Measurements from ENCODE around the gene VWA2.

Gene VWA2, protein sequence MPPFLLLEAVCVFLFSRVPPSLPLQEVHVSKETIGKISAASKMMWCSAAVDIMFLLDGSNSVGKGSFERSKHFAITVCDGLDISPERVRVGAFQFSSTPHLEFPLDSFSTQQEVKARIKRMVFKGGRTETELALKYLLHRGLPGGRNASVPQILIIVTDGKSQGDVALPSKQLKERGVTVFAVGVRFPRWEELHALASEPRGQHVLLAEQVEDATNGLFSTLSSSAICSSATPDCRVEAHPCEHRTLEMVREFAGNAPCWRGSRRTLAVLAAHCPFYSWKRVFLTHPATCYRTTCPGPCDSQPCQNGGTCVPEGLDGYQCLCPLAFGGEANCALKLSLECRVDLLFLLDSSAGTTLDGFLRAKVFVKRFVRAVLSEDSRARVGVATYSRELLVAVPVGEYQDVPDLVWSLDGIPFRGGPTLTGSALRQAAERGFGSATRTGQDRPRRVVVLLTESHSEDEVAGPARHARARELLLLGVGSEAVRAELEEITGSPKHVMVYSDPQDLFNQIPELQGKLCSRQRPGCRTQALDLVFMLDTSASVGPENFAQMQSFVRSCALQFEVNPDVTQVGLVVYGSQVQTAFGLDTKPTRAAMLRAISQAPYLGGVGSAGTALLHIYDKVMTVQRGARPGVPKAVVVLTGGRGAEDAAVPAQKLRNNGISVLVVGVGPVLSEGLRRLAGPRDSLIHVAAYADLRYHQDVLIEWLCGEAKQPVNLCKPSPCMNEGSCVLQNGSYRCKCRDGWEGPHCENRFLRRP

DNA sequence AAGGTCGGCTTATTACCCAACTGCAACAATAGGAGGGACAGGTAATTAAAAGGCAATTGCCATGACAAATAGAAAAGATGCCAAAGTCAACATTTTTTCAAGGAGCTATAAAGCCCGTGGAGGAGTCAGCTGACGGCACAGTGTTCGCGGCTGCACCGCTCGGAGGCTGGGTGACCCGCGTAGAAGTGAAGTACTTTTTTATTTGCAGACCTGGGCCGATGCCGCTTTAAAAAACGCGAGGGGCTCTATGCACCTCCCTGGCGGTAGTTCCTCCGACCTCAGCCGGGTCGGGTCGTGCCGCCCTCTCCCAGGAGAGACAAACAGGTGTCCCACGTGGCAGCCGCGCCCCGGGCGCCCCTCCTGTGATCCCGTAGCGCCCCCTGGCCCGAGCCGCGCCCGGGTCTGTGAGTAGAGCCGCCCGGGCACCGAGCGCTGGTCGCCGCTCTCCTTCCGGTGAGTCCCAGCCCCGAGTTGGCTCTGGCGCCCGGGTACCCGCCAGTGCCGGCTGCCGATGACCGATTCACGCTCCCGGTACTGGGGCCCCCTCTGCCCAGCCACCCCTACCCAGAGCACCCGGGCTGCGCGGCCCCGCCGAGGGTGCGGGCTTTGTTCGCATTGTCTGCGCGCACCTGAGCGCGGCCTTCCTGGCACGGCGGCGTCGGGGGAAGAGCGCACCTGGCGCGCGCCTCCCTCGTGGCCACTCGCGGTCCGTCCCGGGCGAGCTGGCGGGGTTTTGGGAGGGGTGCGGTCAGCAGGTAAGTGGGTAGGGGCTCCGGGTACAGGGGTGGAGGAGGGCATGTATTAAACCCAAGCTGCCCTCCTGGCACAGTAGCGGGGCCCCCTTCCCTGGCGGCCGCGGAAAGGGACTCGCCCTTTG is at the start of gene VWA2:
Gene VWA2, plus strand, starts transcription at position 138 of the 877 bp plus-strand sequence. CDS start 9,460 bp downstream, outside the sequence.
- DNase-seq: peak; percentile 3

DNA sequence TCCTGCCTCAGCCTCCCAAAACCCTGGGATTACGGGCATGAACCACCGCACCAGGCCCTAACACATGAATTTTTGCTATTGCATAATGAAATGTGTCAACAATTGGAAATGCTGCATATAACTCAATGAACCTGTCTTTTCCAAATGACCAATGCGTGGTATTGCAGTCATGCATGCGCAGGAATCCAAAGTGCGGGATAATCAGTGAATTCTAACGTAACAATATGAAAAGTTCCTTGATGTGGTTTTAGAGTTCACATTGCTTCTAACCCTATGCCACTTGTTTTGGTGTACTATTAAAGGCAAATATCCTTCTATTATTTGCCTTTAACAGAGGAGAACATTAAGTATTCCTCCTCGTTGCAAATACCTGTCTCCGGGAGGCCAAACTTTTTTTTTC is 49.4 kb upstream of the VWA2 start:
- no peak for DNase-seq

DNA sequence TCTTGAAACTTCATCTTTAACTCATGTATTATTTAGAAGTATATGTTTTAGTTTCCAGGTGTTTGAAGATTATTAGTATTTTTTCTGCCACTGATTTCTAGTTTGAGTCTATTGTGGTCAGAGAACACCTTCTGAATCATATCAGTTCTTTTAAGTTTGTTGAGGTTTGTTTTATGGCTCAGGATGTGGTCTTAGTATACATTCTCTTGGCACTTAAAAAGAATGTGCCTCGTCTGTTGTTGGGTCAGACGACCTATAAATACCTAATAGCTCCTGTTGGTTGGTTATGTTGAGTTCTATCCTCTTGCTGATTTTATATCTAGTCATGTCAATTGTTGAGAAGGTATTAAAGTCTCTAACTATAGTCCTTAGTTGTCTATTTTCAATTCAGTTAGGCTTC is 44.0 kb upstream of the VWA2 start:
- DNase-seq: no peak

DNA sequence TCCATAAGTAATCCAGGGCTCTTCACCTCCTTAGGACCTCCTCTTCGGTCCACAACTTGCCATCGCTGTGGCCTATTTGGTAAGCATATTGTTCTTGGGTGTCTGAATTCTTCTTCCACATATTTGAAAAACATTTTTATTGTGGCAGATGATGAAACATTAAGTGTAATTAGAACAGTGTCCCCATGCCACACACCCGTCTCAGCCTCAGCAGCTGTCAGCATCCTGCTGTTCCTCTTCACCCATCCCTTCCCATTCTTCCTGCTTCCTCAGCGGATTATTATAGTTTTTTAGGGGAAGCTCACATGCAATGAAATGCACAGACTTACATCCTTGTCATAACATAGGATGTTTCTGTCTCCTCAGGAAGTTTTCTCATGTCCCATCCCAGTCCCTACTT is 39.8 kb upstream of the VWA2 start:
- DNase-seq: no peak

DNA sequence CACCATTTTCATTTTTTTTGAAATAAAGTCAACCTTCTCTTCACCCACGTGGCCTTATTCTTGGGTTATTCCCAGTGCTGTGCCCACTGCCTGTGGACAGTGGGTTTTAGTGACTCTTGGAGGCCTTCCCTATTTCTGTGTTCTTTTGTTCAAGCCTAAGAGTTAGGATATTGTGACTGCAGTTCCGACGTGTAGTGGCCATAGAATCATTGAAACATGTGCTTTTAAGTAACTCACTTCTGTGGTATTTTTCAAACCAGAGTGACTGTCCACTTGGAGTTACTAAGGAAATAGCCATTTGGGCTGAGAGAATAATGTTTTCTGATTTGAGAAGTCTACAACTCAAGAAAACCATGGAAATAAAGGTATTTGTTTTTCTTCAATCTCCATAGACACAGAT is 36.2 kb upstream of the VWA2 start:
- DNase-seq: no peak

DNA sequence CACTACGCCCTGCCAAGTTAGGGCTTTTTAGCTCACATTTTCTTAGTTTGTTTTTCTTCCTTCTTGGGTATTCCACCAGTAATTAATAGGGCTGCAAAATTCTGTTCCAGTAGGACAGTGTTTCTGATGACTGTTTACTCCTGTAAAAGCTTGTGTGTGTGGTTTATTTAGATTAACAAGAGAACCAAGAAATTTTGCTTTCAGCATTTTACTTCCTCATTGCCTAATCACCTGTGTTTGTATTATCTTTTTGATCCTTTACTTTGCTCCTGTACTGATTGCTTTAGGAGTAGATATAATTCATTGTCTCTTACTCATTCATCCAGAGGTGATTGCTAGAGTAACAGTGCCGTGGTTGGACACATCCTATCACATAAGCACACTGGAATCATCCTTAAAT is 32.2 kb upstream of the VWA2 start:
- DNase-seq: no peak

DNA sequence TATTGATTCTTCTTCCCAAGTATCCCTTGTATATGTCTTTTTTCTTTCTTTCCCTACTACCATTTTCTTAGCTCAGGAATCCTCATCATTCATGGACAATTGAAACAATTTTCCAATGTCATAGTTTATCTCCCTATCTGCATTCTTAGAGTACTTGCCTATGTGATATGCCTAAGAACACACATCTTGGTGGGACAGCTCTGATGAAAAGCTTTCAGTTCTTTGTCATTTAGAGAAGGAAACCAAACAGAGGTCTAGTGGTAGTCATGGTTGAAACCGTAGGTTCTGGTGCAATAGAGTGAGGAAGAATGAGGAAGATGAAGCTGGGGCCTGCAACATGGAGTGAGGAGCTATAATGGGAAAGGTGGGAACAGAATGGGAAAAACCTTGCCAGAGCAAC is 31.7 kb upstream of the VWA2 start:
- no peak for DNase-seq

DNA sequence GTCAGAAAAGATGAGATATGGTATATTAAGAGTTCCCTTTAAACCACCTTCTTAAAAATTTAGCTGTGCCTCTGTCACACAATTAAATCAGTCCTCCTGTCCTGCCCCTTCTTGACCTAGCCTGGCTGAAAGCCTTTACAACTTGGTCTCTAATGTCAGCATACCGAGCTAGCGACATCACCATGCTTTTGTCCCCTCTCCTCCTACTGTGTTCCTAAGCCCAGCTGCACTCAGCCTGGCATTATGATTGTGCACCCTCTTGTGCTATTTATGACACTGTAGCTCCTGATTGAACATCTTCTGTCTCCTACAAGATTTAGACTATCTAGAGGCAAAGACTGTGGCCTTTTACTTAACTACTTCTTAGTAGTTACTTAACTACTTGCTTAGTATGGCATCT is 30.7 kb upstream of the VWA2 start:
- DNase-seq: no peak

DNA sequence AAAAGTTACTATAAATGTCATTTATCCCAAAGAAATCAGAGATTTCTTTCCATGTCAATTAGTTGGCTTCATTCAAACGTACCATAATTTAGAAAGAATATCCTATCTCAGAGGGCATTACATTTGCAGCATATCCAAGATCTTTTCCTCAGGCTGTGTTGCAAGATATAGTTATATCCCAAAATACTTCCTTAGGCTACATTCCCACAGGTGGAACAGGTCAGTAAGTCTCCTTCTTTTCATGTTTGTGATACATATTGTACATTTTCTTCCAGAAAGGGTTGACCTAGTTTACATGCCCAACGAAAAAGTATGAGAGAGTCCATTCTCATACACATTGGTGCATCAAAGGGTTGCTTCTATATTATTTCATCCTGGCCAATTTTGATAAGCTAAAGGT is 26.9 kb upstream of the VWA2 start:
- DNase-seq: no peak

DNA sequence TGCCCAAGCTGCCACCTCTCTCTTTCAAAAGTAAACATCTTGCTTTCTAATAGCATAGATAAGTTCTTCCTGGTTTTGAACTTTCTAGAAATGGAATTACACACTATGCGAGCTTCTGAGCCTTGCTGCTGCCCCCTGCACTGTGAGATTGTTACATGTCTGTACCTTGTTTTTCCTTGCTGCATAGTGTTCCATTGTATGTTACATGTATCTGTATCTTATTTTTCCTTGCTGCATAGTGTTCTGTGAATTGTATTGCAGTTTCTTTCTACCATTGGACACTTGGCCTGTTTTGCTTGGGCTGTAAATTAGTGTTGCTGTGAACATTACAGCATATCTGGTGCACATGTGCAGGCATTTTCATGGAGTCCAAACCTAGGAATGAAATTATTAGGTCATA is 24.0 kb upstream of the VWA2 start:
- no peak for DNase-seq

DNA sequence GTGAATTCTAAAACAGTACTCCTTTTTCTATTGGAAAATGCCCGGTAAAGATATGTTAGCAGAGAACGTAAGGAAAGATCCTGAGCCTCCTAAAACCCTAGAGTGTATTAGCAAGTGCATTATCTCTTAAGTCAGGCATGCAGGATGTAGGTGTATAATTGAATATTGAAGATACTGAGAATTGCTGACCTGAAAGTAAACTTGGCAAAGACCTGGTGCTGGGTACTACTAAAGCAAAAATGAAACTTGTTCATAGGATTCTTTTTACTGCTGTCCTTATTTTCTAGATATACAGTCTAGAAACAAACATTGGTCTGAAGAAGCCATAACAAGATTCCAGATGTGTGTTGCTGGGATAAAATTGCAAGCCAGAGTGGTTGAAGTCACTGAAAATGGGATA is 18.8 kb upstream of the VWA2 start:
- DNase-seq: no peak

DNA sequence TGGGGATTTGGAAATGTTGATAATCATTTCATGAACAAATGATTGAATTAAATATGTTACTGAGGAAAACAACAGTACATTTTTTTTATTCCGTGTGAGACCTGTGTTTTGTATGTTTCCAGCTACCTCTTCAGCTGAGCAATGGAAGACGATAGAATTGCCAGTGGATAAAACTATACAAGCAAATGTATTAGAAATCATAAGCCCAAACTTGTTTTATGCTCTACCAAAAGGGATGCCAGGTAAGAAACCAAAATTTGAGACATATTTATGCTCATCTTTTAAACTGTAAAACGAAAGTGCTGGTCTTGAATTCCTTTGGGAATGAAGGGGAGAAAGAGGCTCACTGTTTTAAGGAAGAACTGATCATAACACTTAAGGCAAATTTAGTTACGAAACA is 17.8 kb upstream of the VWA2 start:
- no peak for DNase-seq

DNA sequence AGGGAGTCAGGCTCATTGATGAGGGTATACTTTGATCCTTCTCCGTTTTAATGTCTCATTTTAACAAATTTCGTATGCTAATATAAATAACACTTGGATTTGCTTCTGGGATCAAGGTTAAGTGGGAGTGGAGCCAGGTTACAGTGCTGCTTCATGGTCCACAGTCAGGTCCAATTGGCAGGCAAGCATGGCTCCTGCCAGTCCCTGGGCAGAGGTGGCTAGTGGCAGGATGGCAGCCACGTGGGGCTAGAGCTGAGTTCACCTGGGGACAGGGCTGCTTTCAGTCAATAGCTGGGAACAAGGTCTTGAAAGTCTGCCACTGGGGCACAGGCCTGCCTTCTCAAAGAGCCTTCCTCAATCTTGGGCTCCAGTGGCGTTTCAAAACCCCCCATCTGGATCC is 16.0 kb upstream of the VWA2 start:
- DNase-seq: no peak

DNA sequence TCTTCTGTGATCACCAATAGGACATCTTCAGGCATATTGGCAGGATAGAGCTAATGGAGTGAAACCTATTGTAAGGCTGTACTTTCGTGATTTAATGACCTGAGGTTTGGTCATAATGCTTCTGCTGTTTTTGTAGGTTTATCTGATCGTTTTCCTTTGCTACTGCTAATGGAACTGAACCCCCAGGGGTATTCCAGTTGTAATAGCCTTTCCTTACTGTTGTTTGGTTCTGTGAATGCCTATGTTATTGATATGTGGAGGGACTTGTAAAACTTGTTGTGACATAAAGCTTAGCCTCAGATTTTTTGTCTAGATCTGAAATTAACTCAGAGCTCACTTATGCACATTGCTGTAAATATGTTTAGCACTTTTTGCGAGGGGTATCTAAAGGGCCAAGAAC is 10.9 kb upstream of the VWA2 start:
- no peak for DNase-seq

DNA sequence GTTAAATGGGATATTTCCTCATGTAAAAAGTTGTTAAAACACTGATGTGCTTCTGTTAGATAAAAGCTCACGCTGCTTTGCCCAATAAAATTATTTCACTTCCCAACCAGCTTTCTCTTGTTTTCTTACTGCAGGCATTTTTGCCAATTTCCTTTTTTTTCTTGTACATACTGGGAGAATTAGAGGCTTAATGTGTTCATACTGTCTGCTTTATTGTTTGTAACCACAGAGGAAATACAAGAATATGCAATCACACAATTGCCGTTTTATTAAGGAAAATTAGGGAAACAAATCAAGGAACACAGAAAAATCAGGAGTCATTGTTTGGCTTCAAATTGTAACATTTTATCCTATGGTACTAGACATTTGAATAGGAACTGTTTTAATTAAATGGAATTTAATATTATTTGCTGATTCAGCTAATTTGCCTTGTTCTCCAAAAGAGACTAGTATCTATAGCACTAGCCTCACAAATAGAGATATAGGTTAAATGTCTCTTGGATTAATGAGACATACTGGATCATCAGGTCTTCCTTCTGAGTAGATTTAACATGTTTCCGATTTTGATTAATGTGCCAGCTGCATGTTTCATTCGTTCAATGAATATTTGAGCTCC is 6.4 kb upstream of the VWA2 start:
- no peak for DNase-seq

DNA sequence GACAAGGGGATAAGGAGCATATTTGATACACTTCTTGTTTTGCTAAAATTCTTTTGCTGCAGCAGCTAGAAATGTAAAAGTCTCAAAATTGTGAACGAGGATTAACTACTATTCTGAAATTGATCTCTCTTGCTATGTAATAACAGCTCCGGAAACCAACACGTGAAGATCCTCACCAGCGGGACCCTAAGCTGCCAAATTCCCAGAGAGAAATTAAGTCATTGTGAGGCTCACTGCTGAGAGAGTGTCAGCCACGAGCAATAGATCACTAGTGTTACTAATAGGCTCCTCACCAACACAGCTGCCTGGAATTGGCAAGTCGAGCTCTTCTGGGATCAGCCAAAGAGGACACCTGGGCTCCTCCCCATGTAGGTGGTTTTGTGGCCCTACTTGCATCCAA is 5.6 kb upstream of the VWA2 start:
- no peak for DNase-seq

DNA sequence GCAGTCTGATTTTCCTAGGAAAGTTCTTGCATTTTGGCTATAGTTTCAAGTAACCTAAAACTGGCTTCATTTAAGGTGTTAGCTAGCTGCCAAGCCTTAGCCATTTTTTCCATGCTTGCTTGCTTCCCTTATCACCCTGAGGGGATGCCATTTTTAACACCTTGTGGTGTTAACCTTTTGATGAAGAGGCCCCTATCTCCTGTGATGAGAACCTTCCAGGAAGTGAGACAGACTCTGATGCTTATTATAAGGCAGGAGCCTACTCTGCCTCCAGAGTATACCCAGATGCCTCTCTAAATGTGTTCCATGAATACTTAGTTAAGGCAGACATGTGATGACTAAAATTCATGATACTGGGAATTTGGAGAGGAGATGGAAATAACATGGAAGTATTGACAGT is 4.9 kb upstream of the VWA2 start:
- no peak for DNase-seq

DNA sequence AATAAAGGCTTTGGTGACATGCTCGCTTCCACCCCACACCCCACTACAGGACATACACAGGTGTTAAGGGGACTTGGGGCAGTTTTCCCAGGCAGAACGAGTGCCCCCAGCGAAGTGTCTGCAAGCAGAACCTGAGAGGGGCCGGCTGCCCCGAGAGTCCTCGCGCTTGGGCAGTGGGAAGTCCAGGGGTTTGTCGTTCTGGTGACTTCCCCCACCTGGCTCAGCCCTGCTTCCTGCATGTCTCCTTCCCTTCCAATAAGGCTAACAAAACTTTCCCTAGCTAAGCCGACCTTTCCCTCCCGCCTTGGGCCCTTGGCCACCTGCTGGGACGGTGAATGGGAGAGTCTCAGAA is 916 bp downstream of the VWA2 start:
- no peak for DNase-seq

DNA sequence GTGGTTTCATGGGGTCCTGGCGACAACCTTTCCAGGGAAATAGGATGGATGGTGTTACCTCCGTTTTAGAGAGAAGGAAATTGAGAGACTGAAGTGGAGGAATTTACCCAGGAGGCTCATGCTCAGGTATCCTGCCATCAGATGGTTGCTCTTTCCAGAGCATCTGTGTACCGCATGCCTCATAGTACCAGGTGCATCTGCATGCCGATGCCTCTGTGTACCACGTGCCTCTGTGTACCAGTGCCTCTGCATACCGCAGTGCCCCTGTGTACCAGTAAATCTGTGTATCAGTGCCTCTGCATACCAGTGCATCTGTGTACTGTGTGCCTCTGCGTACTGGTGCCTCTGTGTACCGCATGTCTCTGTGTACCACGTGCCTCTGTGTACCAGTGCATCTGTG is 3.2 kb downstream of the VWA2 start:
- DNase-seq: no peak

DNA sequence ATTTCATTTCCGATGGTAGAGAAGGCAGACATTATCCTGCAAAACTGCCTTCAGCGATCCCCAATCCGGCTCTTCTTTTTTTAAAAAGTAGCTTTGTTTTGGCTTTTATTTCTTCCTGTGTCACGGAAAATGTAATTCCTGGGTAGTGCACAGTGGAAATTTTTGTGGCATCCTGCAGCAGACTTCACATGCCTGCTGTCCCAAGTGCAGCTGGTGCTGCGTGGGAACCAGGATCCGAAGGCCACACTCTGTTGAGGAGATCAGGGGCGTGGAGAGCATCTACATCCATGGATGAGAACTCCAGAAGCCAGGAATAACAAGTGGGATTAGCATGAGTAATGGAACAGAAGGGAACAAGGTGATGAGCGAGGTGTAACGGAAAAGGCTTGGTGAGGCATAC is 4.6 kb downstream of the VWA2 start:
- no peak for DNase-seq

DNA sequence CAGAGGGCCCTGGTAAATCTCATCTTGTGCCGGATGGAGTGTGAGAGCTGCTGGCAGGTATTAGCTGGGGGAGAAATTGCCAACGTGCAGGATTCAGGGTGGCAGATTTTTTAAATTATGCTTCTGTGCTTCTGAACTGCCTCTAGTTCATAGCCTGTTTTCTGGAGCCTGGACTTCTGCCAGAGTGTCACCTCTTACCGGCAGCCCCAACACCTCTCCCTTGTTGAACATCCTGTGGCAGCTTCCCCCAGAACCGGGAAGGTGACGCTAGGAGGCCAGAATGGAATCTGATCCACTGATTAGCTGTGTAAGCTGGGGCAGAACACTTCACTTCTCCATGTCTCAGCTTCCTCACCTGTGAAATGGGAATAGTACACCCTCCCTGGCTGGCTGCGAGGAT is 5.1 kb downstream of the VWA2 start:
- DNase-seq: no peak

DNA sequence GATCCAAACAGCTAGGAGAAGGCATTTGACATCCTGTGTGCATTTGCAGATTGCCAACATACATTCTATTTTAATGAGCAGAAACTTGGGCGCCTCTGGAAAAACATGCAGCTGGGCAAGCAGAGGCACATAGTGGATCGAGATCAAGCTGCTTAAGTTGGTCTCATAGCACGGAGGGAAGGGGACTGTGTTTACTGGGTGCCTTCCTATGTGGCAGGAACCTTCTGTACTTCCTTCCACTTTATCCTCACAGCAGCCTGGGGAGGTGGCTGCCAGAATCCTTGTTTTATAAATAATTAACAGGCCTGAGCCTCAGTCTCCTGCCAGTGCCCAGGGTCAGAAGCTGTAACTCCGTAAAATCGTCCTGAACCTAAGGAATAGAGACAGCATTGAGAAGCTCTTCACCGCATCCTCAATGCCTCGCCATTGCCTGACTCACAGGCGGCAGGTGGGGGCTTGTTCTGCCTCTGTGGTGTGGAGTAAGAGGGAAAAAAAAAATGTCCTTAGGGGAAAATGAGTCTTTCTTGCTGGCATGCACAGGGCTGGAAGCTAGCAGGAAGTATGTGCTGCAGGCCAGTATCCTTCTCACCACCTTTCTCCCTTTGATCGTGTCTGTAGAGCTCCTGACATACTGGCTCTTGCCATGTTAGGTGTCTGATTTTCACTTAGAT is 6.2 kb downstream of the VWA2 start:
- DNase-seq: no peak
